Mesendoderm (in vitro differentiated cells): ENCODE results near the gene P2RX6.
"Not testable (repeated sequence)": the region's sequence is repeated elsewhere in the genome, so short reads cannot be mapped to it uniquely, and the experiment has no call there.

ENCODE experiments used
- DNase-seq: peaks from one replicate; pipeline ENCODE4 v3.0.0; 2013
- H2AK5ac ChIP-seq: 2 replicates; pipeline ENCODE4 v1.6.1; 2013; ENCODE audit warnings: low read length, inconsistent platforms
- H2BK120ac ChIP-seq: 2 replicates; pipeline ENCODE4 v1.6.1; 2013; ENCODE audit warnings: low read depth, mild to moderate bottlenecking, low read length, moderate library complexity, mixed read lengths
- H2BK15ac ChIP-seq: replicated peaks from 2 replicates; pipeline ENCODE4 v1.6.1; 2013; ENCODE audit warnings: low read depth, mild to moderate bottlenecking, moderate library complexity
- H2BK5ac ChIP-seq: 2 replicates; pipeline ENCODE4 v1.6.1; 2013; ENCODE audit warnings: low read length, inconsistent platforms
- H3K18ac ChIP-seq: 2 replicates; pipeline ENCODE4 v1.6.1; 2013; ENCODE audit warnings: mild to moderate bottlenecking, low read length, mixed read lengths
- H3K23ac ChIP-seq: one replicate; pipeline ENCODE4 v1.6.1; 2013; ENCODE audit warnings: low read length
- H3K27ac ChIP-seq: 2 replicates; pipeline ENCODE4 v1.5.1; 2013; ENCODE audit warnings: low read depth, mild to moderate bottlenecking, inconsistent platforms, low read length, moderate library complexity
- H3K27me3 ChIP-seq: 2 replicates; pipeline ENCODE4 v1.6.1; 2013; ENCODE audit warnings: low read length, control low read depth, mild to moderate bottlenecking, inconsistent platforms; ENCODE audit not compliant: insufficient read depth, poor library complexity
- H3K36me3 ChIP-seq: 2 replicates; pipeline ENCODE4 v1.6.1; 2013; ENCODE audit warnings: low read length, inconsistent platforms; ENCODE audit not compliant: control insufficient read depth, insufficient read depth
- H3K4ac ChIP-seq: one replicate; pipeline ENCODE4 v1.6.1; 2013; ENCODE audit warnings: low read depth, mild to moderate bottlenecking, low read length, moderate library complexity
- H3K4me1 ChIP-seq: 2 replicates; pipeline ENCODE4 v1.6.1; 2013; ENCODE audit warnings: low read depth, low read length, inconsistent platforms; ENCODE audit not compliant: control insufficient read depth
- H3K4me2 ChIP-seq: 2 replicates; pipeline ENCODE4 v1.6.1; 2013; ENCODE audit warnings: low read length
- H3K4me3 ChIP-seq: 2 replicates; pipeline ENCODE4 v1.5.1; 2013; ENCODE audit warnings: mild to moderate bottlenecking, low read length
- H3K56ac ChIP-seq: one replicate; pipeline ENCODE4 v1.6.1; 2013; ENCODE audit warnings: low read length
- H3K79me1 ChIP-seq: 2 replicates; pipeline ENCODE4 v1.6.1; 2013; ENCODE audit warnings: low read length, inconsistent platforms
- H3K79me2 ChIP-seq: 2 replicates; pipeline ENCODE4 v1.6.1; 2013; ENCODE audit warnings: mild to moderate bottlenecking, low read length; ENCODE audit not compliant: control insufficient read depth, insufficient read depth
- H3K9ac ChIP-seq: 2 replicates; pipeline ENCODE4 v1.6.1; 2013; ENCODE audit warnings: low read length, inconsistent platforms
- H4K5ac ChIP-seq: one replicate; pipeline ENCODE4 v1.6.1; 2013; ENCODE audit warnings: low read length
- H4K8ac ChIP-seq: one replicate; pipeline ENCODE4 v1.6.1; 2013; ENCODE audit warnings: low read depth, mild to moderate bottlenecking, control low read depth, low read length, moderate library complexity
- WGBS: extraction: QIAGEN DNeasy Blood & Tissue Kit; methylation state at CpG from one replicate; pipeline ENCODE4 v1.1.7; 2013; ENCODE audit warnings: low lambda C conversion rate, missing lambda C conversion rate; ENCODE audit not compliant: insufficient coverage; ENCODE audit errors: extremely low coverage; 5-methylcytosine and 5-hydroxymethylcytosine counted together

P2RX6 gene

GRCh38 chr22:21032868-21033688 is 18.1 kb downstream of the P2RX6 start:
- no peaks in the 10 kb centered on the region for H3K27me3 ChIP-seq

GRCh38 chr22:21033895-21034294 is 18.9 kb downstream of the P2RX6 start:
- Histone ChIP-seq H3K4me2 (no peak overlapping the region), H3K36me3 (no peaks in the 10 kb centered on the region), H3K27me3 (no peaks in the 10 kb centered on the region), H4K8ac (no peak overlapping the region), H3K4me3 (no peak overlapping the region), H3K4me1 (no peaks in the 10 kb centered on the region), H3K18ac (no peak overlapping the region), H3K79me1 (no peaks in the 10 kb centered on the region), H3K23ac (no peak overlapping the region), H2BK5ac (no peak overlapping the region), H2AK5ac (no peak overlapping the region), H2BK15ac (no peak overlapping the region), H3K56ac (no peak overlapping the region), H4K5ac (no peak overlapping the region), H3K4ac (no peak overlapping the region), H3K79me2 (no peaks in the 10 kb centered on the region), H3K9ac (no peak overlapping the region), H2BK120ac (no peak overlapping the region), H3K27ac (no peak overlapping the region)
- no CpG with 5 or more reads among the region's 3 CpGs for WGBS
- DNase-seq = no peak

More at GRCh38 chr22:21032868-21033688, 18.1 kb downstream of the P2RX6 start:
- Histone ChIP-seq H3K36me3 (no peaks in the 10 kb centered on the region), H2BK15ac (no peak overlapping the region), H4K8ac (no peak overlapping the region), H3K4me3 (no peak overlapping the region), H3K4me1 (no peaks in the 10 kb centered on the region), H3K4ac (no peak overlapping the region), H3K79me1 (no peaks in the 10 kb centered on the region), H2BK5ac (no peak overlapping the region), H3K56ac (peak overlapping the region; percentile 74), H3K9ac (peak overlapping the region; percentile 42), H2AK5ac (no peak overlapping the region), H2BK120ac (no peak overlapping the region), H3K23ac (no peak overlapping the region), H3K27ac (peak overlapping the region; percentile 8), H3K4me2 (peak overlapping the region; percentile 57), H3K79me2 (no peaks in the 10 kb centered on the region), H3K18ac (no peak overlapping the region), H4K5ac (no peak overlapping the region)
- DNase-seq = no peak
- WGBS = no CpG with 5 or more reads among the region's 12 CpGs

GRCh38 chr22:21034989-21035388 is 20.0 kb downstream of the P2RX6 start:
- Histone ChIP-seq H3K9ac (no peak overlapping the region), H3K27me3 (no peaks in the 10 kb centered on the region), H3K23ac (no peak overlapping the region), H3K4me3 (no peak overlapping the region), H4K8ac (no peak overlapping the region), H4K5ac (no peak overlapping the region), H2BK120ac (no peak overlapping the region), H2AK5ac (no peak overlapping the region), H2BK5ac (no peak overlapping the region), H3K56ac (no peak overlapping the region), H3K27ac (no peak overlapping the region), H3K79me2 (no peaks in the 10 kb centered on the region), H3K79me1 (no peaks in the 10 kb centered on the region), H3K4ac (no peak overlapping the region), H3K4me2 (no peak overlapping the region), H3K4me1 (no peaks in the 10 kb centered on the region), H3K18ac (no peak overlapping the region), H3K36me3 (no peaks in the 10 kb centered on the region), H2BK15ac (no peak overlapping the region)
- DNase-seq = no peak
- WGBS = no CpG with 5 or more reads among the region's 3 CpGs

- H3K18ac ChIP-seq = no peak overlapping the region
- no peak overlapping the region for H2AK5ac ChIP-seq
- DNase-seq = no peak
- H3K79me2 ChIP-seq = no peaks in the 10 kb centered on the region
- H3K56ac ChIP-seq = no peak overlapping the region
- H3K27ac ChIP-seq = no peak overlapping the region
- H3K23ac ChIP-seq = no peak overlapping the region
- no peak overlapping the region for H4K5ac ChIP-seq
- WGBS = no CpG with 5 or more reads among the region's 2 CpGs
- H3K9ac ChIP-seq = no peak overlapping the region
- H2BK5ac ChIP-seq = no peak overlapping the region
- no peak overlapping the region for H3K4me3 ChIP-seq
- no peaks in the 10 kb centered on the region for H3K36me3 ChIP-seq
- no peak overlapping the region for H3K4ac ChIP-seq
- H4K8ac ChIP-seq = no peak overlapping the region
- no peaks in the 10 kb centered on the region for H3K79me1 ChIP-seq
- H2BK120ac ChIP-seq = no peak overlapping the region
- no peaks in the 10 kb centered on the region for H3K27me3 ChIP-seq
- H3K4me1 ChIP-seq = no peaks in the 10 kb centered on the region
- H3K4me2 ChIP-seq = no peak overlapping the region
- H2BK15ac ChIP-seq = no peak overlapping the region
Measured at GRCh38 chr22:21038405-21038804, 23.4 kb downstream of the P2RX6 start.

GRCh38 chr22:21039158-21039557 is 24.2 kb downstream of the P2RX6 start:
- H2BK15ac ChIP-seq, H3K9ac ChIP-seq, H3K79me1 ChIP-seq, H3K4me2 ChIP-seq, H3K23ac ChIP-seq, H3K79me2 ChIP-seq, H3K27me3 ChIP-seq, H3K18ac ChIP-seq, H3K4ac ChIP-seq, H3K4me3 ChIP-seq, H3K27ac ChIP-seq, H3K56ac ChIP-seq, H2AK5ac ChIP-seq, H2BK120ac ChIP-seq, H3K4me1 ChIP-seq, H4K5ac ChIP-seq, H2BK5ac ChIP-seq, H4K8ac ChIP-seq, DNase-seq, H3K36me3 ChIP-seq: not testable (repeated sequence)
- no CpG with 5 or more reads among the region's 5 CpGs for WGBS

GRCh38 chr22:21041937-21042336 is 27.0 kb downstream of the P2RX6 start:
- Histone ChIP-seq H3K27me3 (no peaks in the 10 kb centered on the region), H3K4ac (no peak overlapping the region), H4K5ac (no peak overlapping the region), H2BK5ac (no peak overlapping the region), H3K4me3 (no peak overlapping the region), H3K9ac (no peak overlapping the region), H3K18ac (no peak overlapping the region), H3K79me1 (no peaks in the 10 kb centered on the region), H2AK5ac (no peak overlapping the region), H4K8ac (no peak overlapping the region), H3K36me3 (no peaks in the 10 kb centered on the region), H3K79me2 (no peaks in the 10 kb centered on the region), H2BK120ac (no peak overlapping the region), H3K23ac (no peak overlapping the region), H3K4me2 (no peak overlapping the region), H2BK15ac (no peak overlapping the region), H3K27ac (no peak overlapping the region), H3K56ac (no peak overlapping the region), H3K4me1 (peaks cover 4% of the 10 kb centered on the region)
- WGBS = no CpG with 5 or more reads among the region's 4 CpGs
- no peak for DNase-seq
